RCC 7860 (cell line): ENCODE measurements around the gene ARID1B.
A peak's percentile ranks its signal among the peaks of the same experiment; 100 is the strongest.

ENCODE experiments used
- DNase-seq: peaks from one replicate; pipeline ENCODE4 v3.0.0-alpha.2; 2015; ENCODE audit warnings: low spot score
- FAIRE-seq: peaks from 2 replicates; lab custom pipeline; 2012; peaks lifted over from hg19 to GRCh38; lab: Jason Lieb, UNC

The ARID1B gene

DNA sequence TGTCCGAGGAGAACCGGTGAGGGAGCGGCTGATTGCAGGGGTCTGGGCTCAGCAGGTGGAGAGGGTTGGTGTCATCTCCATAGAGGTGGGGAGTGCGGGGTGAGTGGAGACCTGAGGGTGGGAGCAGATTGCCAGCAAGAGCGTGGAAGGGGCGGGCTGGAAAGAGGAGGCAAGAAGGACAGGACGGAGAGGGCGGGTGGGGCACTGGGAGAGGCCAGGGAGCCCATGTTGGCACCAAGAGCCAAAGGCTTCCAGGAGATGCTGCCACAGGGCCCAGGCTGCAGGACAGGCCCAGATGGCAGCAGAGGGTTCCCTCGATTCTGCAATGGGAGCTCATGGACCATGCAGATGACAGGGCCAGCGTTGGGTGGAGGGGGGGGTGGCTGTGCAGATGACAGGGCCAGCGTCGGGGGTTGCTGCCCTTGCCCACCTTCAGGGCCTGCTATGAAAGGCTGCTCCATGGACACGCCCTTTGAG, 440.8 kb downstream of the ARID1B start:
- no peak for FAIRE-seq
- DNase-seq: no peak

DNA sequence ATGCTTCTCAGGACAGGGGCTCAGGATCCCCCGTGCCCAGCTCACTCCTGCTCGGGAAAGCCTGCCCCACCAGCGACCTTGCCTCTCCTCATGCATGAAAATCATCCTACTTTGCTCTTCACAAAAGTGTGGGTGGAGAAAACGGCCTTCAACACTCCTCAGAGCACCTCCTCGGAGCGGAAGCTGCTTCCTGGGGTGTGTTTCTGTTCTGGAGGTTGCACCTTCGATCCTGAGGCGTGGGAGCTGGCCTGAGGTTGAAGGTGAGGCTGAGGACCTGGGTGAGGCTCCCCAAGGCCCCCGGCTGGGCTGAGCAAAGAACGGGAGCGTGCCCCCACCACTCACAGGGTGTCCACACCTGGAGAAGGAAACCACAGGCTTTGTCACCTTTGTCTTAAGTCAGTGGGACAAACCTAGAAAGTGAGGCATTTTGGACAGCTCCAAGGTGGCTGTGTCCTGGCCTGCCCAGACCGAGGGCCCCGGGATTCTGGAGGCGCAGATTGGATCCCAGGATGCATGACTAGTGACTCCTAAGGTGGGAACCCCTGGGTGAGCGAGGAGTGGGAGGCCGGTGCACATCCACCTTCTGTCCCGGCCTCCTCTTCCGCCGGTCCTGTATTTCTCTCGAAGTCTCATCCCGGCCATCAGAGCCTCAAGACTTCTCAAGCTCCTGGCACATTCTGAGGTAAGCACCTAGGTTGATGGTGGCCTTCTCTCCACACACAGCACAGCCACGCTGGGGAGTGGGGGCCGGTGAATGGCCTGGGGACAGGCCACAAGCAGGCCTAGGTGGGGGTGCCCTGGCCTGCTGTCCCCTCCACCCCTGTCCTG, 441.4 kb downstream of the ARID1B start:
- FAIRE-seq (no peak), DNase-seq (no peak)

- no peak for FAIRE-seq
- DNase-seq: peak; percentile 4
Observed at GRCh38 chr6:157219201-157220200, 442.3 kb downstream of the ARID1B start.

DNA sequence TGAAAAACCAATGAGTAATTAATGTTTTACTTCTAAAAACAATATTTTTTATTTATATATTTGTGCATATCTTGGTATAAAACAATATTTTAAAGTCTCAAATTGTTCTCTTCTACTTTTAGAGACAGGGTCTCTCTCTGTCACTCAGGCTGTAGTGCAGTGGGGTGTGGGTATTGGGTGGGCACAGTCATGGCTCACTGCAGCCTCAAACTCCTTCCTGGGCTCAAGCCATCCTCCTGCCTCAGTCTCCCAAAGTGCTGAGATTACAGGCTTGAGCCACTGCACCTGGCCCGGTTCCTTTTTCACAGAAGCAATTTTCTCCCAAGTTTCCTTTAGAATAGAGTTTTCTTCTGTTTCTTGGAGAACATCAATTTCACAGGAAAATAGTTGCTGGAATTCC, 443.3 kb downstream of the ARID1B start:
- DNase-seq: no peak
- FAIRE-seq: no peak

DNA sequence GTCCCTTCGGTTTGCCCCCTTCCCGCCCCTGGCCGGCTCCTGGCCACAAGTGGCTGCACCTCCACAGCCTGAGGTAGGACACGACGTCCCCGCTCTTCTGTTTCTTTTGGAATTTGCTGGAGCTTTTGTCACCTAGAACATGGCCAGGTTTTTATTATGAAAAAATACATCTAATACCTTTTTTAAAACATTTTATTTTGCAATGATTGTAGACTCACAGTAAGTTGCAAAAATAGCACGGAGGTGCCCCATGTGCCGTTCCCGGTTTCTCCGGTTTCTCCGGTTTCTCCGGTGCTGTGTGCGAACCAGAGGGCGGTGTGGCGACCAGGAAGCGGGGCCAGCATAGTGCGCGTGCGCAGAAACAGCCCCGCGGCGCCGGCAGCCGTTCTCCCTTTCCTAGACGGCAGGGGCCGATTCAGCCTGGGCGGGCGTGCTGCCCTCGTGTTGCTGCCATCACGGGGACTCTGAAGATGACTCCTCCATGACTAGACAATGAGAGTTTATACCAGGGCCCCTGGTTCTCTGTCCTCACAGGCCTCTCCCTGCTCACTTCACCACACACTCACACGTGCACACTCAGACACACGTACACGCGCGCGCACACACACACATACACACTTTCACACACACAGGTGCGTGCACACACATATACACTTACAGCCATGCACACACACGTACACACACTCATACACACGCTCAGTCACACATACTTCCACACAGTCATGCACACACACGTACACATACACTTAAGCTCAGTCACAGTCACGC, 444.1 kb downstream of the ARID1B start:
- no peak for FAIRE-seq
- DNase-seq: peak; percentile 7

- no peak for DNase-seq
- no peak for FAIRE-seq
Observed at GRCh38 chr6:157221817-157222175, 444.6 kb downstream of the ARID1B start.

- FAIRE-seq: no peak
- no peak for DNase-seq
Observed at GRCh38 chr6:157222201-157222981, 445.2 kb downstream of the ARID1B start.

- DNase-seq (no peak), FAIRE-seq (no peak)
Observed at GRCh38 chr6:157223021-157223430, 445.8 kb downstream of the ARID1B start.

DNA sequence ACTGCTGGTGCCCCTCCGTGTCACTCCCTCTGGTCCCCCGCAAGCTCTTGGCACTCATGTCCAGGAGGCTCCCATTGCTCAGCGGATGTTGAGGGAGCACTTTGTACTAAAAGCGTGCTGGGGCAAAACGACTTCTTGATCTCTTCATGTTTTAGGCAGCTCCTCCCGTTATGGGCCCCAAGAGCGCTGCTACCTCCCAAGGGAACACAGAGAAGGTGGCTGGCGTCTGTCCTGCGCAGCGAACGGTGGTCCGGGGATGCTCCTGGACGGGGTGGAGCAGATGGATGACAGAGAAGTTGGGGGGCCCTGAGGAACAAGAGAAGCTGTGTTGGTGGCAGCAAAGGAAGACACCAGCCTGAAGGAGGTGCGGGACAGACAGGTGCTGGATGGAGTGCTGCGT, 446.3 kb downstream of the ARID1B start:
- DNase-seq: no peak
- FAIRE-seq: no peak

- FAIRE-seq: no peak
- DNase-seq: no peak
Observed at GRCh38 chr6:157224178-157224950, 447.2 kb downstream of the ARID1B start.

DNA sequence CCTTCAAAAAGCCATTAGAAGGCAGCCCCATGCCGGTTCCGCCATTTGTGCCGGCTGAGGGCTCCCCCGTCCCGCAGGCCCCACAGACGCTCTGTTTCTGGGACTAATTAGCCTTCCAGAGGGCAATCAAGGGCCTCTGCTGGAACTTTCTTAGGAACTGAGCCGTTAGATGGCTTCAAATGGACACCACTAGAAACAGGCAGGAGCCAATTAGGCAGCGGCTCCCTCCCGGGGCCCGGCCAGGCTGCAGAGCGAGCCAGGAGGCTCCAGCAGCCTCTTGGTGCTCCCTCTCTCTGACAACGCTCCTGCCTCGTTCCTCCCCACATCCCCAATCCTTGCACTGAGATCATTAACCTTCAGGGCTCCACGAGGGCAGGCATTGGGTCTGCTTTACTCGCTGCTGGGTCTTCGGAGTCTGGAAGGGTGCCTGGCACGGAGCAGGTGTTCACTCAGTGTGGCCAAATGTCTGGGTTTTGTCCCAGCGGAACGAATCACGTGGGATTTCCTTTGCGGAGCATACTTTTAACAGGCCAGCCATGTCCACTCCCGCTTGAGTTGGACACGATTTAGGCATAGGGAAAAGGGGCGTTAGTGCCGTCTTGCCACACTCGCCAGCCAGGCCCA, 447.9 kb downstream of the ARID1B start:
- FAIRE-seq: no peak
- DNase-seq: no peak

GRCh38 chr6:157225575-157225995, 448.4 kb downstream of the ARID1B start:
- no peak for DNase-seq
- FAIRE-seq: no peak

- FAIRE-seq (no peak), DNase-seq (no peak)
Observed at GRCh38 chr6:157226026-157226625, 448.9 kb downstream of the ARID1B start.

DNA sequence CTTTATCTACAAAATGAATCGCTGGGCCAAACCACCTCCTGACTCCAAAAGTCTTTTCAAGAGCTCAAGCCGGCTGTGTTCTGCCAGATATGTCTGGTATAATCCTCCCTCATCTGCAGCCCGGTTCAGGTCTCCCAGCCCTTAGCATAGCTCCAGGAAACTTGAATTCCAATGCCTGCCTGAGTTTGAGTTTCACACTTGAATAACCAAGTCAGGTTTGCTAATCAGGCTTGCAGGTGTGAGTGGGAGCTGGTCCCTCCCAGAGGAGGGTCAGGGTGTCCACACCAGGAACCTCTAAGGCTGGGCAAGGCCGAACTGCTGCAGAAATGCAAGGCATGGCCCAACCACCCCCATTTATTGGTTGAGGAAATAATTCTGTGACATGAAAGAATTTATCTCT, 449.6 kb downstream of the ARID1B start:
- DNase-seq (no peak), FAIRE-seq (no peak)

GRCh38 chr6:157227202-157228166, 450.3 kb downstream of the ARID1B start:
- FAIRE-seq (no peak), DNase-seq (no peak)

- FAIRE-seq (no peak), DNase-seq (no peak)
Observed at GRCh38 chr6:157228426-157229131, 451.4 kb downstream of the ARID1B start.
